MCF 10A (cell line): ENCODE measurements around the gene ITGB5. TPM values are rescaled to one million over a fixed set of nuclear protein-coding genes. Genes with fewer than 3 reads are reported as not detected.

Experiments used
- BruUV-seq: library from RNA; stranded (reverse); fragments of 400-500 nt; replicated peaks from 2 replicates; lab custom pipeline; 2021; lab: Mats Ljungman, UMichigan
- CTCF ChIA-PET: fragments of 300-600 bp; sonication (Branson Sonifier 250); formaldehyde crosslinking; extraction: SDS; loops from one replicate; lab custom pipeline; 2021; ENCODE audit warnings: antibody characterized with exemption, inconsistent platforms; lab: Yijun Ruan, JAX
- POLR2A ChIA-PET: fragments of 300-600, 350-650 bp; sonication (Branson Sonifier 250); formaldehyde crosslinking; extraction: SDS; loops from one replicate; lab custom pipeline; 2020; ENCODE audit warnings: antibody characterized with exemption, inconsistent platforms; lab: Yijun Ruan, JAX
- DNase-seq: peaks from one replicate; pipeline ENCODE4 v3.0.0-alpha.2; 2018; ENCODE audit not compliant: unreplicated experiment
- H3K27ac Mint-ChIP-seq: one replicate; pipeline ENCODE4 v1.8.0; 2022; ENCODE audit warnings: mild to moderate bottlenecking, low read depth, mixed read lengths; ENCODE audit not compliant: unreplicated experiment
- H3K27me3 Mint-ChIP-seq: one replicate; pipeline ENCODE4 v1.8.0; 2022; ENCODE audit warnings: mixed read lengths; ENCODE audit not compliant: insufficient read depth, unreplicated experiment
- H3K36me3 Mint-ChIP-seq: one replicate; pipeline ENCODE4 v1.8.0; 2022; ENCODE audit warnings: mild to moderate bottlenecking, moderate library complexity, mixed read lengths; ENCODE audit not compliant: insufficient read depth, unreplicated experiment
- H3K4me1 Mint-ChIP-seq: one replicate; pipeline ENCODE4 v1.8.0; 2022; ENCODE audit warnings: mixed read lengths; ENCODE audit not compliant: insufficient read depth, unreplicated experiment
- H3K4me3 Mint-ChIP-seq: one replicate; pipeline ENCODE4 v1.8.0; 2022; ENCODE audit warnings: mild to moderate bottlenecking, moderate library complexity, mixed read lengths; ENCODE audit not compliant: unreplicated experiment
- H3K9me3 Mint-ChIP-seq: one replicate; pipeline ENCODE4 v1.8.0; 2022; ENCODE audit warnings: mixed read lengths; ENCODE audit not compliant: unreplicated experiment
- intact Hi-C: fragments of 100-400 bp; cut with micrococcal nuclease; formaldehyde crosslinking; loops from 2 replicates; pipeline ENCODE4 v1.14.1; 2022
- total RNA-seq: library from RNA; stranded (reverse); gene quantifications from 2 replicates; pipeline ENCODE4 v1.2.3, GENCODE V29; 2022
- TF ChIP-seq, protein P1 (sequence below): fragments of 200-600 bp; IDR thresholded peaks from one replicate; pipeline ENCODE4 v1.8.0; 2022; ENCODE audit warnings: antibody characterized with exemption, mild to moderate bottlenecking; ENCODE audit not compliant: unreplicated experiment

ITGB5 gene
- total RNA-seq, 1 experiment from 2014 or later: 101 TPM

DNA sequence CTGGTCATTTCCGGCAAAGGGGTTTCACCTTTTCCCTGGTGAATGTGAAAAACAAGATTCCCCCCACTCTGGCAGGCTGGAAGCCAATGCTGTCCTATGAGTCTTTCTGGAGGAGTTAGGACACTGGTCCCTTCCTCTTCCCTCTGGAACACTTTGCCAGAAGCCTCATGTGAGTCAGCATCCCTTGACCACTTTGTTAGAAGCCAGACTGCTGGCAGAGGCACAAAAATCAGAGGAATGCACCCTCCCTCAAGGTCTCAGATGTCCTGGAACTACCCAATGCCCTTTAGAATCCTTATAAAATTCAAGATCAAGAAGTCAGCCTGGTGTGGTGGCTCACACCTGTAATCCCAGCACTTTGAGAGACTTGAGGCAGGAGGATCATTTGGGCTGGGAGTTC lies 26.6 kb downstream of the ITGB5 start:
- Mint-ChIP-seq H3K9me3 (peaks cover 7% of the 10 kb centered on the region), H3K27ac (peak overlapping the region; percentile 91), H3K36me3 (peaks cover 24% of the 10 kb centered on the region), H3K4me3 (no peak overlapping the region), H3K4me1 (peaks cover 19% of the 10 kb centered on the region), H3K27me3 (no peaks in the 10 kb centered on the region)
- no TSS peak for BruUV-seq
- TF ChIP-seq, protein P1, sequence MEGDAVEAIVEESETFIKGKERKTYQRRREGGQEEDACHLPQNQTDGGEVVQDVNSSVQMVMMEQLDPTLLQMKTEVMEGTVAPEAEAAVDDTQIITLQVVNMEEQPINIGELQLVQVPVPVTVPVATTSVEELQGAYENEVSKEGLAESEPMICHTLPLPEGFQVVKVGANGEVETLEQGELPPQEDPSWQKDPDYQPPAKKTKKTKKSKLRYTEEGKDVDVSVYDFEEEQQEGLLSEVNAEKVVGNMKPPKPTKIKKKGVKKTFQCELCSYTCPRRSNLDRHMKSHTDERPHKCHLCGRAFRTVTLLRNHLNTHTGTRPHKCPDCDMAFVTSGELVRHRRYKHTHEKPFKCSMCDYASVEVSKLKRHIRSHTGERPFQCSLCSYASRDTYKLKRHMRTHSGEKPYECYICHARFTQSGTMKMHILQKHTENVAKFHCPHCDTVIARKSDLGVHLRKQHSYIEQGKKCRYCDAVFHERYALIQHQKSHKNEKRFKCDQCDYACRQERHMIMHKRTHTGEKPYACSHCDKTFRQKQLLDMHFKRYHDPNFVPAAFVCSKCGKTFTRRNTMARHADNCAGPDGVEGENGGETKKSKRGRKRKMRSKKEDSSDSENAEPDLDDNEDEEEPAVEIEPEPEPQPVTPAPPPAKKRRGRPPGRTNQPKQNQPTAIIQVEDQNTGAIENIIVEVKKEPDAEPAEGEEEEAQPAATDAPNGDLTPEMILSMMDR: no peak
- CTCF ChIA-PET: no interaction called here
- POLR2A ChIA-PET: interaction anchor here (0.8 kb wide), 1 partner anchor 69 kb away, joined by 3 read pairs; no protein-coding TSS in a partner anchor
- peak; percentile 97 for DNase-seq
- intact Hi-C loops: loop anchor here (2.0 kb wide), 1 partner anchor 18 kb away; no protein-coding TSS in a partner anchor

DNA sequence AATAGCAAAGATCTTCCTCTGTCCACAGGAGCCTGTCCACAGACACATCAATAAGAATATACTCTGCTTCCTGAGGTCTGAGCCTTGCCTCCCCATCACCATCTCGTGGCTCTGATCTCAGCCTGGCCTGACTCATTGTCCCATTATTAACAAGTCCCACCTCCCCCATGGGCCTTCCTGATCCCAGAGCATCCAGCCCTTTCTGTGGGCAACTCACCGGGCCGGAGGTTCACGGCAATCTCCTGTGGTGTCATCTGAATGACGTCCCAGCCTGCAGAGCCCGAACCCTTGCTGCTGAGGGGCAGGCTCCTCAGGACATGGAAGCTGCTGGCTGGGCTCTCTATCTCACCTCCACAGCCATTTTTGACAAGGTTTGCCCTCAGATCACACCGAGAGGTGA lies 28.1 kb downstream of the ITGB5 start:
- peak overlapping the region; percentile 75 for H3K27ac Mint-ChIP-seq
- H3K36me3 Mint-ChIP-seq: peaks cover 28% of the 10 kb centered on the region
- TF ChIP-seq, protein P1: no peak
- no peaks in the 10 kb centered on the region for H3K27me3 Mint-ChIP-seq
- peaks cover 7% of the 10 kb centered on the region for H3K9me3 Mint-ChIP-seq
- peaks cover 19% of the 10 kb centered on the region for H3K4me1 Mint-ChIP-seq
- POLR2A ChIA-PET: interaction anchor here (0.9 kb wide), 1 partner anchor 13 kb away, joined by 3 read pairs; no protein-coding TSS in a partner anchor
- CTCF ChIA-PET: interaction anchor here (0.8 to 1.3 kb wide), 2 partner anchors 14 to 1135 kb away, joined by 4 read pairs; no protein-coding TSS in a partner anchor
- DNase-seq: no peak
- intact Hi-C loops: no loop called here
- no peak overlapping the region for H3K4me3 Mint-ChIP-seq
- no TSS peak for BruUV-seq

DNA sequence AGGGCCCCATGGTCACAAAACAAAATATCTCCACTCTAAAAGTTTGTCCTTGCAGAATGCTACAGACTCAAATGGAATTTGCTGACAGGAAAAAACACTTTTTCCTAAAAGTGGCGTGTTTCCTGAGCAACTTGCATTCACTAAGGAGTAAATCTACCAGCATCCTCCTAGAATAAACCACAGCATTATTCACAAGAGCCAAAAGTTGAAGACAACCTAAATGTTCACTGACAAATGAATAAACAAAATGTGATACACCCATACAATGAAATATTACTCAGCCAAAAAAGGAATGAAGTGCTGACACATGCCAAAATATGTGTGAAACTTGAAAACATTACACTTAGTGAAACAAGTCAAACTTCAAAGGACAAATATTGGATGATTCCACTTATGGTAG lies 28.9 kb downstream of the ITGB5 start:
- Mint-ChIP-seq H3K27me3 (no peaks in the 10 kb centered on the region), H3K27ac (peak overlapping the region; percentile 70)
- BruUV-seq: no TSS peak

DNA sequence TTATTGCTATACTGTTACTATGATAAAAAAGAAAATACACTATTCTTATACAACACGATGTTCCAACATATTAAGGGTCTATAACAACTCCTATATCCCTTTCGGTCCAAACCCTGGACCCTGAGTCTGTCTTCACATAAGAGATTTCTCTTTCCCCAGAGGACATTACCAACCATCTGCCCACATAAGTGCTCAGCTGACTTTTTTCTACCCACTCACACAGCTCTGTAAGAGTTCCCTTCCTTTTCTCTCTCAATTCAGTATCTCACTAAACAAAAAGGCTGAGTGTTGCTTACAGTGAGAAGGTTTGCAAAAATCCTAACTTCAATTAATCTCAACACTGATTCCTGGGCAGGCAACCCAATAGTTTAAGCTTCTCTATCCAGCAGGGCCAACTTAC lies 30.5 kb downstream of the ITGB5 start:
- TF ChIP-seq, protein P1: no peak
- no peak for DNase-seq
- peaks cover 15% of the 10 kb centered on the region for H3K4me1 Mint-ChIP-seq
- no peak overlapping the region for H3K4me3 Mint-ChIP-seq
- intact Hi-C loops: no loop called here
- H3K27me3 Mint-ChIP-seq: no peaks in the 10 kb centered on the region
- H3K9me3 Mint-ChIP-seq: peaks cover 7% of the 10 kb centered on the region
- ChIA-PET CTCF (interaction anchor here (0.8 to 1.8 kb wide), 4 partner anchors 12 to 70 kb away, joined by 3 to 11 read pairs (median 5); no protein-coding TSS in a partner anchor), POLR2A (interaction anchor here (1.3 to 1.9 kb wide), 2 partner anchors 11 to 30 kb away, joined by 4 to 11 read pairs; partner anchors contain the start of gene ITGB5)
- TSS peak; percentile 5 for BruUV-seq
- peaks cover 36% of the 10 kb centered on the region for H3K36me3 Mint-ChIP-seq
- H3K27ac Mint-ChIP-seq: no peak overlapping the region

More for the DNA sequence above, 28.9 kb downstream of the ITGB5 start:
- Mint-ChIP-seq H3K4me1 (peaks cover 15% of the 10 kb centered on the region), H3K4me3 (no peak overlapping the region), H3K9me3 (peaks cover 7% of the 10 kb centered on the region), H3K36me3 (peaks cover 28% of the 10 kb centered on the region)
- no peak for DNase-seq
- TF ChIP-seq, protein P1: no peak
- CTCF ChIA-PET: interaction anchor here (1.8 kb wide), 1 partner anchor 13 kb away, joined by 11 read pairs; no protein-coding TSS in a partner anchor
- intact Hi-C loops: no loop called here
- POLR2A ChIA-PET: no interaction called here
